Measurements from ENCODE around the gene C1QTNF9. TPM values are rescaled to one million over a fixed set of nuclear protein-coding genes. Genes with fewer than 3 reads are reported as not detected.
"Not testable (repeated sequence)": the region's sequence is repeated elsewhere in the genome, so short reads cannot be mapped to it uniquely, and the experiment has no call there.

Gene C1QTNF9
- total RNA-seq, 1 donor from 2014 or later = not detected

- TF ChIP-seq CTCF (IDR thresholded peaks at IDR 0.05; ENCODE audit: unreplicated experiment) = no peak
- peaks cover 18% of the 10 kb centered on the region for H3K27me3 Mint-ChIP-seq (ENCODE audit: low read depth)
- H3K4me3 Mint-ChIP-seq = no peak overlapping the region
- H3K9me3 Mint-ChIP-seq = peaks cover 11% of the 10 kb centered on the region
- no peak overlapping the region for H3K27ac Mint-ChIP-seq
- no peak for DNase-seq (ENCODE audit: low spot score in 2 of 2, unreplicated experiment in 2 of 2)
- no peaks in the 10 kb centered on the region for H3K4me1 Mint-ChIP-seq
- no peaks in the 10 kb centered on the region for H3K36me3 Mint-ChIP-seq
Observed at GRCh38 chr13:24341439-24341838, 32.1 kb downstream of the C1QTNF9 start.

- H3K36me3 Mint-ChIP-seq = no peaks in the 10 kb centered on the region
- H3K27me3 Mint-ChIP-seq (ENCODE audit: low read depth) = peaks cover 17% of the 10 kb centered on the region
- H3K9me3 Mint-ChIP-seq = peaks cover under 1% of the 10 kb centered on the region
- H3K4me1 Mint-ChIP-seq = no peaks in the 10 kb centered on the region
- no peak overlapping the region for H3K27ac Mint-ChIP-seq
- no peak overlapping the region for H3K4me3 Mint-ChIP-seq
- TF ChIP-seq CTCF (IDR thresholded peaks at IDR 0.05; ENCODE audit: unreplicated experiment) = no peak
- no peak for DNase-seq (ENCODE audit: low spot score in 2 of 2, unreplicated experiment in 2 of 2)
Observed at GRCh38 chr13:24348385-24348784, 39.0 kb downstream of the C1QTNF9 start.

GRCh38 chr13:24348797-24349515, 39.6 kb downstream of the C1QTNF9 start:
- Mint-ChIP-seq H3K9me3 (no peaks in the 10 kb centered on the region), H3K27me3 (ENCODE audit: low read depth) (peaks cover 20% of the 10 kb centered on the region), H3K4me3 (no peak overlapping the region), H3K36me3 (no peaks in the 10 kb centered on the region), H3K4me1 (no peaks in the 10 kb centered on the region), H3K27ac (no peak overlapping the region)
- no peak for TF ChIP-seq CTCF (IDR thresholded peaks at IDR 0.05; ENCODE audit: unreplicated experiment)
- DNase-seq (ENCODE audit: low spot score in 2 of 2, unreplicated experiment in 2 of 2) = no peak

- not testable (repeated sequence) for H3K4me3 Mint-ChIP-seq; DNase-seq (ENCODE audit: low spot score in 2 of 2, unreplicated experiment in 2 of 2); H3K9me3 Mint-ChIP-seq; H3K4me1 Mint-ChIP-seq; H3K36me3 Mint-ChIP-seq; H3K27ac Mint-ChIP-seq
- peaks cover 13% of the 10 kb centered on the region for H3K27me3 Mint-ChIP-seq (ENCODE audit: low read depth)
Observed at GRCh38 chr13:24349778-24350664, 40.6 kb downstream of the C1QTNF9 start.

GRCh38 chr13:24351423-24351822, 42.0 kb downstream of the C1QTNF9 start:
- Mint-ChIP-seq H3K4me1 (no peaks in the 10 kb centered on the region), H3K4me3 (no peak overlapping the region), H3K27ac (no peak overlapping the region), H3K36me3 (no peaks in the 10 kb centered on the region), H3K9me3 (no peaks in the 10 kb centered on the region), H3K27me3 (ENCODE audit: low read depth) (peaks cover 10% of the 10 kb centered on the region)
- TF ChIP-seq CTCF (IDR thresholded peaks at IDR 0.05; ENCODE audit: unreplicated experiment) = no peak
- DNase-seq (ENCODE audit: low spot score in 2 of 2, unreplicated experiment in 2 of 2) = no peak

GRCh38 chr13:24353736-24354135, 44.4 kb downstream of the C1QTNF9 start:
- no peak for TF ChIP-seq CTCF (IDR thresholded peaks at IDR 0.05; ENCODE audit: unreplicated experiment)
- no peak overlapping the region for H3K4me3 Mint-ChIP-seq
- no peak for DNase-seq (ENCODE audit: low spot score in 2 of 2, unreplicated experiment in 2 of 2)
- H3K36me3 Mint-ChIP-seq = no peaks in the 10 kb centered on the region
- no peak overlapping the region for H3K27ac Mint-ChIP-seq
- no peaks in the 10 kb centered on the region for H3K4me1 Mint-ChIP-seq
- H3K9me3 Mint-ChIP-seq = no peaks in the 10 kb centered on the region
- peaks cover 10% of the 10 kb centered on the region for H3K27me3 Mint-ChIP-seq (ENCODE audit: low read depth)

Data from mesothelial cell of epicardium (in vitro differentiated cells).